ENCODE data around the gene KLF18.

GRCh38 chr1:44134071-44134920 is 7.1 kb downstream of the KLF18 start:
- TF ChIP-seq CTCF (IDR thresholded peaks at IDR 0.05; ENCODE audit: low read depth, low read length), result no peak
- no peak for TF ChIP-seq EZH2phosphoT487 (IDR thresholded peaks at IDR 0.05; ENCODE audit: low read depth)
